Measurements from ENCODE around the gene EIF1AY. TPM values are rescaled to one million over a fixed set of nuclear protein-coding genes. Genes with fewer than 3 reads are reported as not detected.
A peak's percentile ranks its signal among the peaks of the same experiment; 100 is the strongest.

EIF1AY gene
- total RNA-seq, 2 experiments from 2014 or later, result 68.8 to 71.4 TPM

- peak; percentile 6 for DNase-seq
- no peaks in the 10 kb centered on the region for H3K27me3 Mint-ChIP-seq
- H3K27ac Mint-ChIP-seq, result peak overlapping the region; percentile 99
- peaks cover 22% of the 10 kb centered on the region for H3K4me1 Mint-ChIP-seq
- ChIA-PET CTCF (no interaction called here), POLR2A (no interaction called here)
- H3K9me3 Mint-ChIP-seq, result peaks cover 8% of the 10 kb centered on the region
- H3K4me3 Mint-ChIP-seq, result peak overlapping the region; percentile 89
- H3K36me3 Mint-ChIP-seq (ENCODE audit: low read depth), result peaks cover 19% of the 10 kb centered on the region
Measured at GRCh38 chrY:20576506-20576905, 930 bp downstream of the EIF1AY start.

DNA sequence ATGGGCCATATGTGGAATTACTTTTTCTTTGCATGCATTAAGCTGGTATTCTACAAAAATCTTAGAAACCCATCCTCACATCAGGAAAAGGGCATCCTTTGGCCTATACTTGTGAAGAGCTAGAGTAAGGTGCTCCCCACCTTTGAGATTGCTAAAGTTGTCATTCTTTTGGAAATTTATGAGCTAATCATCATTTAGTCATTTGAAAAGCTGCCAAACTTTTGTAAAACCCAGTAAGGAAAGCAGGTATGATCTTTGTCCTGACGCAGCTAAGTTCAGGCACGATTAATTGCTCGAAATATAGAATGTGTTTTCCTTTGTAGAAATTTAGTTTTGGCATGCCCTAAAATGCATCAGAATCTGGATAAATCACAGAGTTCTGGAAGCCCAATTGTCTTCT, 2.6 kb downstream of the EIF1AY start:
- peaks cover 3% of the 10 kb centered on the region for H3K9me3 Mint-ChIP-seq

DNA sequence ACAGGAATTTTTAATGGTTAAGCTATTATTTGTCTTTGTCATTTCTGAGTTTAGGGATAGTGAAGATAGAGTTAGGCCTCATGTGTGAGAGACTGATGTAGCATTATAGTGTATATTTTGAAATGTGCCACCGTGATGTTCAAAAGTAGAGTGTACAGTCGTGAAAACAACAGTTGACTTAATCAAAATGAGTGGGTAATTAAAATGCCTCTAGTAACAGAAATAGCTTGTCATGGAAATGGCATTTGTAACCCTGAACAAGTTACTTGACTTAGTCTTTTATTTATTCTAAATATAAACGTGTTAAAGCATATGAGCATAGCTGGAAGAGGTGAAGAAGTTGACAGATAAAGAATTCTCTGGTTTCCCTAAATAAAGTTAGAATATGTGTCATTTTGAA, 6.1 kb downstream of the EIF1AY start:
- Mint-ChIP-seq H3K9me3 (no peaks in the 10 kb centered on the region), H3K4me1 (peaks cover 17% of the 10 kb centered on the region), H3K4me3 (no peak overlapping the region), H3K27me3 (no peaks in the 10 kb centered on the region), H3K36me3 (ENCODE audit: low read depth) (peaks cover 27% of the 10 kb centered on the region), H3K27ac (no peak overlapping the region)
- POLR2A ChIA-PET, result interaction anchor here (0.6 kb wide), 1 partner anchor 161 kb away, joined by 3 read pairs; no protein-coding TSS in a partner anchor
- DNase-seq, result no peak
- CTCF ChIA-PET, result no interaction called here

More for the DNA sequence above, 2.6 kb downstream of the EIF1AY start:
- peaks cover 22% of the 10 kb centered on the region for H3K4me1 Mint-ChIP-seq
- peak overlapping the region; percentile 50 for H3K27ac Mint-ChIP-seq
- H3K27me3 Mint-ChIP-seq, result no peaks in the 10 kb centered on the region
- ChIA-PET CTCF (no interaction called here), POLR2A (no interaction called here)
- no peak for DNase-seq
- H3K4me3 Mint-ChIP-seq, result peak overlapping the region; percentile 66
- H3K36me3 Mint-ChIP-seq (ENCODE audit: low read depth), result peaks cover 18% of the 10 kb centered on the region

GRCh38 chrY:20586161-20586560, 10.6 kb downstream of the EIF1AY start:
- DNase-seq, result no peak
- Mint-ChIP-seq H3K36me3 (ENCODE audit: low read depth) (peaks cover 31% of the 10 kb centered on the region), H3K4me3 (no peak overlapping the region), H3K27me3 (no peaks in the 10 kb centered on the region), H3K9me3 (no peaks in the 10 kb centered on the region), H3K4me1 (peaks cover 8% of the 10 kb centered on the region), H3K27ac (no peak overlapping the region)
- CTCF ChIA-PET, result no interaction called here
- POLR2A ChIA-PET, result no interaction called here

Other genes starting within 250 kb of the EIF1AY start
- under 1 TPM in 1 of 2 experiments, not detected in 1; 0.35 TPM for gene RPS4Y2, start 180.3 kb downstream of the EIF1AY start, total RNA-seq

Data from activated CD4-positive, alpha-beta T cell treated with anti-CD3 and anti-CD28 coated beads, Interleukin-2, amount 10 ng/mL, durations not matched to agents 7 days and 5 days (primary cell).